ENCODE measurements around the gene FBXO48. TPM values are rescaled to one million over a fixed set of nuclear protein-coding genes. Genes with fewer than 3 reads are reported as not detected.

Gene FBXO48
- total RNA-seq, 4 donors from 2014 or later, result 0.60 to 2.0 (median 1.2) TPM

- no peaks in the 10 kb centered on the region for H3K9me3 ChIP-seq
- peaks cover 0 to 6% (median 3%) of the 10 kb centered on the region in 4 donors for H3K4me1 ChIP-seq
- no peaks in the 10 kb centered on the region for H3K36me3 ChIP-seq
- 87% methylated on average over 2 of the region's 2 CpGs for WGBS, 2 donors
- no peak overlapping the region for H3K4me3 ChIP-seq
- DNase-seq (ENCODE audit: low spot score in 2 of 2), result no peak
- H3K27me3 ChIP-seq, result no peaks in the 10 kb centered on the region
- no peak overlapping the region for H3K27ac ChIP-seq
- no peak for TF ChIP-seq POLR2A (IDR thresholded peaks at IDR 0.05)
- TF ChIP-seq, protein P1, sequence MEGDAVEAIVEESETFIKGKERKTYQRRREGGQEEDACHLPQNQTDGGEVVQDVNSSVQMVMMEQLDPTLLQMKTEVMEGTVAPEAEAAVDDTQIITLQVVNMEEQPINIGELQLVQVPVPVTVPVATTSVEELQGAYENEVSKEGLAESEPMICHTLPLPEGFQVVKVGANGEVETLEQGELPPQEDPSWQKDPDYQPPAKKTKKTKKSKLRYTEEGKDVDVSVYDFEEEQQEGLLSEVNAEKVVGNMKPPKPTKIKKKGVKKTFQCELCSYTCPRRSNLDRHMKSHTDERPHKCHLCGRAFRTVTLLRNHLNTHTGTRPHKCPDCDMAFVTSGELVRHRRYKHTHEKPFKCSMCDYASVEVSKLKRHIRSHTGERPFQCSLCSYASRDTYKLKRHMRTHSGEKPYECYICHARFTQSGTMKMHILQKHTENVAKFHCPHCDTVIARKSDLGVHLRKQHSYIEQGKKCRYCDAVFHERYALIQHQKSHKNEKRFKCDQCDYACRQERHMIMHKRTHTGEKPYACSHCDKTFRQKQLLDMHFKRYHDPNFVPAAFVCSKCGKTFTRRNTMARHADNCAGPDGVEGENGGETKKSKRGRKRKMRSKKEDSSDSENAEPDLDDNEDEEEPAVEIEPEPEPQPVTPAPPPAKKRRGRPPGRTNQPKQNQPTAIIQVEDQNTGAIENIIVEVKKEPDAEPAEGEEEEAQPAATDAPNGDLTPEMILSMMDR (IDR thresholded peaks at IDR 0.05), result no peak
- TF ChIP-seq EP300 (IDR thresholded peaks at IDR 0.05), result no peak
Measured at GRCh38 chr2:68413466-68413865, 53.6 kb downstream of the FBXO48 start.

DNA sequence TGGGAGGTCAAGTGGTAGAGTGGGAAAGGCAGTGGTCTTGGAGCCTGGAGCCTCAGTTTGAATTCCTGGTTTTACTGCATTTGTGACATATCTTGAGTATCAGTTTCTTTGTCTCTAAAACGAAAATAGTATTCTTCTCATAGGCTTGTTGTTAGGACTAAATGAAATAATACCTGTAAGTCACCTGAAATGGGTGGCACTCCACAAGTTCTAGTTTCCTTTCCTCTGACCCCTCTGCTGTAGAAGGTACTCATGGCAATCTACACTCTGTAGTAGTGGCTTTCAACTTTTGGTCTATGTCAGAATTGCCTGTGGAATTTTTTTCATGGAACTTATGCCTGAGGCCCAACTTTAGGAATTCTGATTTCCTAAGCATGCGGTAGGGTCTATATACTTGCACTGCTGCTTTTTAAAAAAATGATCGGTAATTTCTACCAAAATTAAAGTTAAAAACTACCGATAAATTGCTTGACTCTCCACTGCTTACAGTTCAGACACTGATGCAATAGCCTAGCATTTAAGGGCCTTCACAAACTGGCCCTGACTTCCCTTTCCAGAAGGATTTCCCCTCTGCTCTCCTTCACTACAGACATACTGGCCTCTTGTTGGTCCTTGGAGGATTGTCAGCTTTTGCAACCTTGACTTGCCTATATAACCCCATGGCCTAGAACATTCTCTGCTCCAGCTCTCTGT lies 54.8 kb downstream of the FBXO48 start:
- no peaks in the 10 kb centered on the region for H3K36me3 ChIP-seq
- WGBS, 2 donors, result 56 to 69% methylated on average over 4 of the region's 4 CpGs
- no peaks in the 10 kb centered on the region for H3K27me3 ChIP-seq
- H3K4me3 ChIP-seq, result no peak overlapping the region
- DNase-seq (ENCODE audit: low spot score in 2 of 2), result no peak
- H3K27ac ChIP-seq, result no peak overlapping the region
- TF ChIP-seq, protein P1 (IDR thresholded peaks at IDR 0.05), result no peak
- TF ChIP-seq EP300 (IDR thresholded peaks at IDR 0.05) (no peak), POLR2A (IDR thresholded peaks at IDR 0.05) (no peak)
- H3K4me1 ChIP-seq, result peaks cover 0 to 6% (median 3%) of the 10 kb centered on the region in 4 donors
- no peaks in the 10 kb centered on the region for H3K9me3 ChIP-seq

DNA sequence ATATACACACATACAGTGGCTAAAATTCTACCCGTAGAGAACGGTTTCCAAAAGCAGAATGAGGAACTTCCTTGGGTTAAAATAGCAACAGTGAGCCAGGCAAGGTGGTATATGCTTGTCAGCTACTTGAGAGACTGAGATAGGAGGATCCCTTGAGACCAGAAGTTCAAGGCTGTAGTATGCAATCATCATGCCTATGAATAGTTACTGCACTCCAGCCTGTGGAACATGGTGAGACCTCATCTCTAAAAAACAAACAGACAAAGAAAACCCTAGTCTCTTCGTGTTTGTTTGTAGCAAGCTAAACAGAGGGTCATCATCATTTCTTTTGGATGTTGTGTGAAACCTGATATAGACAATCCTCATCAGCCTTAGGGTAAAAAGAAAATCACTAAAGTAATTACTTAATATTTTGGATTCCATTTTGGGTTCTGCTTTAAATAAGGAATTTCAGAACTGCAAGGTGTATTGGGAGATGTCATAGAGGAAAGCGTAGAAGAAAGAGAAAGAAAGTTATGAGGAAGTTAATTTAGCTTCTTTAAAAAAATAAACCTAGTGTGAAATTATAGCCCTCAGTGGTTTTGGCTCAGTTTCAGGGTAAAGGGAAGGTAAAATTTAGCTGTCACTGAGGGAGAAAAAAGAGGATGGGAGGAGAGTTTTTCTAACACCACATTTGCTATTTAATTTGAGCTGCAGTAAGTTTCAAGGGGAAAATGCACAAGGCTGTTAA lies 55.5 kb downstream of the FBXO48 start:
- WGBS, 2 donors, result 66 to 70% methylated on average over 4 of the region's 4 CpGs
- H3K27ac ChIP-seq, result no peak overlapping the region
- no peak overlapping the region for H3K4me3 ChIP-seq
- no peak for DNase-seq (ENCODE audit: low spot score in 2 of 2)
- no peaks in the 10 kb centered on the region for H3K27me3 ChIP-seq
- TF ChIP-seq POLR2A (IDR thresholded peaks at IDR 0.05) (no peak), EP300 (IDR thresholded peaks at IDR 0.05) (no peak)
- TF ChIP-seq, protein P1 (IDR thresholded peaks at IDR 0.05), result no peak
- H3K9me3 ChIP-seq, result no peaks in the 10 kb centered on the region
- peaks cover 0 to 6% (median 3%) of the 10 kb centered on the region in 4 donors for H3K4me1 ChIP-seq
- no peaks in the 10 kb centered on the region for H3K36me3 ChIP-seq

Other genes with a start within 250 kb of the FBXO48 start
- 10 to 100 TPM; 31.5 to 41.7 (median 36.3) TPM for gene PPP3R1, start 214.8 kb downstream of the FBXO48 start, total RNA-seq
- 10 to 100 TPM; 38.2 to 45.9 (median 42.3) TPM for gene CNRIP1, start 147.3 kb downstream of the FBXO48 start, total RNA-seq
- gene PLEK, start 102.0 kb downstream of the FBXO48 start, total RNA-seq, result 1 to 10 TPM; 7.8 to 9.8 (median 9.1) TPM
- 10 to 100 TPM in 3 of 4 donors, 1 to 10 TPM in 1; 6.9 to 11.6 (median 10.6) TPM for gene APLF, start 291 bp upstream of the FBXO48 start, total RNA-seq
- under 1 TPM in 2 of 4 donors, not detected in 2; 0.22 to 0.63 TPM for gene PROKR1, start 176.3 kb upstream of the FBXO48 start, total RNA-seq